HEK293 (cell line): Measurements from ENCODE around the gene C6orf15.
A peak's percentile ranks its signal among the peaks of the same experiment; 100 is the strongest.

ENCODE experiments used
- BCL11B ChIP-seq: fragments of 450-650 bp; formaldehyde crosslinking; IDR thresholded peaks from 2 replicates; pipeline ENCODE4 v1.5.1; 2016; ENCODE audit warnings: low read depth, missing biosample characterization, missing genetic modification characterization
- FEZF1 ChIP-seq: fragments of 450-650 bp; formaldehyde crosslinking; IDR thresholded peaks from 2 replicates; pipeline ENCODE4 v1.5.1; 2016; ENCODE audit warnings: missing biosample characterization, missing genetic modification characterization
- GLI2 ChIP-seq: fragments of 450-650 bp; formaldehyde crosslinking; IDR thresholded peaks from 2 replicates; pipeline ENCODE4; 2017; ENCODE audit warnings: missing biosample characterization, missing genetic modification characterization, low read depth, borderline replicate concordance
- GLIS1 ChIP-seq: fragments of 450-650 bp; formaldehyde crosslinking; IDR thresholded peaks from 2 replicates; pipeline ENCODE4 v1.5.1; 2016; ENCODE audit warnings: missing biosample characterization, missing genetic modification characterization
- GLIS2 ChIP-seq: fragments of 450-650 bp; formaldehyde crosslinking; IDR thresholded peaks from 2 replicates; pipeline ENCODE4 v1.5.1; 2016; ENCODE audit warnings: missing biosample characterization, missing genetic modification characterization
- IKZF3 ChIP-seq: fragments of 450-650 bp; IDR thresholded peaks from 2 replicates; pipeline ENCODE4 v1.5.0; 2018; ENCODE audit warnings: missing biosample characterization, mild to moderate bottlenecking, missing genetic modification characterization, moderate library complexity
- KLF16 ChIP-seq: fragments of 450-650 bp; formaldehyde crosslinking; IDR thresholded peaks from 2 replicates; pipeline ENCODE4 v1.5.1; 2017; ENCODE audit warnings: missing biosample characterization, missing genetic modification characterization
- PRDM1 ChIP-seq: fragments of 450-650 bp; formaldehyde crosslinking; IDR thresholded peaks from 2 replicates; pipeline ENCODE4; 2016; ENCODE audit warnings: missing biosample characterization, missing genetic modification characterization
- PRDM10 ChIP-seq: fragments of 450-650 bp; formaldehyde crosslinking; IDR thresholded peaks from 2 replicates; pipeline ENCODE4 v1.5.1; 2016; ENCODE audit warnings: missing biosample characterization, missing genetic modification characterization
- SETDB1 ChIP-seq: IDR thresholded peaks from one replicate; pipeline ENCODE4 v1.6.1; 2017; ENCODE audit warnings: mild to moderate bottlenecking, low read length, moderate library complexity, mixed read lengths; ENCODE audit not compliant: insufficient read length
- ZEB2 ChIP-seq: fragments of 450-650 bp; formaldehyde crosslinking; IDR thresholded peaks from 2 replicates; pipeline ENCODE4 v1.5.1; 2016; ENCODE audit warnings: missing biosample characterization, missing genetic modification characterization
- ZFP37 ChIP-seq: fragments of 450-650 bp; formaldehyde crosslinking; IDR thresholded peaks from 2 replicates; pipeline ENCODE4 v1.5.1; 2016; ENCODE audit warnings: missing biosample characterization, missing genetic modification characterization
- ZIC2 ChIP-seq: fragments of 450-650 bp; formaldehyde crosslinking; IDR thresholded peaks from 2 replicates; pipeline ENCODE4 v1.5.1; 2016; ENCODE audit warnings: missing biosample characterization, missing genetic modification characterization
- ZNF18 ChIP-seq: fragments of 450-650 bp; formaldehyde crosslinking; IDR thresholded peaks from 2 replicates; pipeline ENCODE4 v1.5.1; 2016; ENCODE audit warnings: missing biosample characterization, missing genetic modification characterization
- ZNF214 ChIP-seq: fragments of 450-650 bp; formaldehyde crosslinking; IDR thresholded peaks from 2 replicates; pipeline ENCODE4 v1.5.1; 2017; ENCODE audit warnings: missing biosample characterization, mild to moderate bottlenecking, missing genetic modification characterization, borderline replicate concordance
- ZNF280C ChIP-seq: fragments of 450-650 bp; formaldehyde crosslinking; IDR thresholded peaks from 2 replicates; pipeline ENCODE4 v1.5.1; 2016; ENCODE audit warnings: missing biosample characterization, missing genetic modification characterization
- ZNF280D ChIP-seq: fragments of 450-650 bp; formaldehyde crosslinking; IDR thresholded peaks from 2 replicates; pipeline ENCODE4 v1.5.1; 2016; ENCODE audit warnings: missing biosample characterization, missing genetic modification characterization
- ZNF350 ChIP-seq: fragments of 450-650 bp; formaldehyde crosslinking; IDR thresholded peaks from 2 replicates; pipeline ENCODE4 v1.5.0; 2017; ENCODE audit warnings: missing biosample characterization, mild to moderate bottlenecking, missing genetic modification characterization
- ZNF416 ChIP-seq: fragments of 450-650 bp; formaldehyde crosslinking; IDR thresholded peaks from 2 replicates; pipeline ENCODE4 v1.5.1; 2016; ENCODE audit warnings: missing biosample characterization, missing genetic modification characterization
- ZNF560 ChIP-seq: fragments of 450-650 bp; formaldehyde crosslinking; IDR thresholded peaks from 2 replicates; pipeline ENCODE4 v1.5.1; 2017; ENCODE audit warnings: missing biosample characterization, missing genetic modification characterization, borderline replicate concordance
- ZNF623 ChIP-seq: fragments of 450-650 bp; formaldehyde crosslinking; IDR thresholded peaks from 2 replicates; pipeline ENCODE4 v1.5.1; 2016; ENCODE audit warnings: missing biosample characterization, missing genetic modification characterization
- ZNF670 ChIP-seq: fragments of 450-650 bp; formaldehyde crosslinking; IDR thresholded peaks from 2 replicates; pipeline ENCODE4 v1.5.1; 2016; ENCODE audit warnings: missing biosample characterization, missing genetic modification characterization, low read depth
- ZNF843 ChIP-seq: fragments of 450-650 bp; formaldehyde crosslinking; IDR thresholded peaks from 2 replicates; pipeline ENCODE4 v1.5.1; 2016; ENCODE audit warnings: missing biosample characterization, missing genetic modification characterization
- ZSCAN23 ChIP-seq: fragments of 450-650 bp; formaldehyde crosslinking; IDR thresholded peaks from 2 replicates; pipeline ENCODE4 v1.5.1; 2016; ENCODE audit warnings: missing biosample characterization, missing genetic modification characterization
- TF ChIP-seq, protein P1 (sequence below): fragments of 450-650 bp; formaldehyde crosslinking; IDR thresholded peaks from 2 replicates; pipeline ENCODE4 v1.5.1; 2017; ENCODE audit warnings: missing biosample characterization, missing genetic modification characterization
- TF ChIP-seq, protein P2 (sequence below): fragments of 450-650 bp; formaldehyde crosslinking; IDR thresholded peaks from 2 replicates; pipeline ENCODE4 v1.5.1; 2017; ENCODE audit warnings: missing biosample characterization, missing genetic modification characterization

Gene C6orf15

DNA sequence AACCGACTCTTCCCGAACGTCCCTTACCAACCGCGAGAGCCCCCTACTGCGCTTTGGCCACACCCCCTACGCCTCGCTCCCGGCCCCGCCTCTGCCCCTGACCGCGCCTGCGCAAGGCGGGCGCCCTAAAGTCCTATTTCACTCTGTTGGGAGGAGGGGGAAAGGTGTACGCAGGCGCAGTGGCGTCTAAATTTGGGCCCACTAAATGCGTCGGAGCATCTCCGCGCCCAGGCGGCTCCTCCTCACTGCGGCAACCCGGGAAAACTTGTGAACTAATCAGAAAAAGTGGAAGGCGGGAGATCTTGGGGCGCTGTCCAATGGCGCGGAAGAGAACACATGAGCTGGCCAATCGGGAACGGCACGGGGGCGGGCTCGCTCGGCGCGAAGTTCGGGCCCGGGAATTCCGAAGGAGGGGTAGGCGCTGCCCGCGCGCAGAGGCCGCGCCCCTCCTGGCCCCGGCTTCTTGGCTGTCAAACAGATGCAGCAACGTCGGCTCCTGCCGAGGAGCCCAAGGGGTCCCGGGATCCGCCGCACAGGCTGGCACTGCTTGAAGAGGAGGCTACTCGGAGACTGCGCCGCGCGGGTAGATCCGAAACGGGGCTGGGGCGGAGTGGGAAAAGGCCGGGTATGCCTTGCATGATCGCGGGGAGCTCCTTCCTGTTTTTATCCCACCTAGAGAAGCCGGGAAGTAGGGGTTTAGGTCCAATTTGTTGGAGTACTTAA is 45.9 kb upstream of the C6orf15 start, which contains the start of gene TCF19 (continued):
- TF ChIP-seq SETDB1 (no peak), ZIC2 (tag by site-specific recombination) (no peak; the same call in 1 of the 2 replicates), ZNF560 (tag by site-specific recombination) (no peak), ZNF214 (no peak), IKZF3 (tag by site-specific recombination) (peak; percentile 83; the same call in 1 of the 2 replicates), ZFP37 (no peak), ZNF670 (tag by site-specific recombination) (no peak), ZNF350 (tag by site-specific recombination) (no peak), FEZF1 (tag by site-specific recombination) (no peak), ZSCAN23 (tag by site-specific recombination) (no peak), GLIS2 (tag by site-specific recombination) (peak; percentile 18), KLF16 (no peak), ZNF280C (tag by site-specific recombination) (no peak), ZNF280D (tag by site-specific recombination) (peak; percentile 35; the same call in 1 of the 2 replicates), ZEB2 (tag by site-specific recombination) (peak; percentile 83), ZNF18 (no peak), ZNF843 (tag by site-specific recombination) (no peak; the same call in 1 of the 2 replicates), PRDM10 (tag by site-specific recombination) (peak; percentile 93), GLI2 (tag by site-specific recombination) (no peak), BCL11B (no peak), PRDM1 (no peak), ZNF623 (tag by site-specific recombination) (no peak), ZNF416 (tag by site-specific recombination) (no peak), GLIS1 (tag by site-specific recombination) (peak; percentile 92)
- TF ChIP-seq, protein P1, sequence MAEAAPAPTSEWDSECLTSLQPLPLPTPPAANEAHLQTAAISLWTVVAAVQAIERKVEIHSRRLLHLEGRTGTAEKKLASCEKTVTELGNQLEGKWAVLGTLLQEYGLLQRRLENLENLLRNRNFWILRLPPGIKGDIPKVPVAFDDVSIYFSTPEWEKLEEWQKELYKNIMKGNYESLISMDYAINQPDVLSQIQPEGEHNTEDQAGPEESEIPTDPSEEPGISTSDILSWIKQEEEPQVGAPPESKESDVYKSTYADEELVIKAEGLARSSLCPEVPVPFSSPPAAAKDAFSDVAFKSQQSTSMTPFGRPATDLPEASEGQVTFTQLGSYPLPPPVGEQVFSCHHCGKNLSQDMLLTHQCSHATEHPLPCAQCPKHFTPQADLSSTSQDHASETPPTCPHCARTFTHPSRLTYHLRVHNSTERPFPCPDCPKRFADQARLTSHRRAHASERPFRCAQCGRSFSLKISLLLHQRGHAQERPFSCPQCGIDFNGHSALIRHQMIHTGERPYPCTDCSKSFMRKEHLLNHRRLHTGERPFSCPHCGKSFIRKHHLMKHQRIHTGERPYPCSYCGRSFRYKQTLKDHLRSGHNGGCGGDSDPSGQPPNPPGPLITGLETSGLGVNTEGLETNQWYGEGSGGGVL (tag by site-specific recombination) = no peak
- TF ChIP-seq, protein P2, sequence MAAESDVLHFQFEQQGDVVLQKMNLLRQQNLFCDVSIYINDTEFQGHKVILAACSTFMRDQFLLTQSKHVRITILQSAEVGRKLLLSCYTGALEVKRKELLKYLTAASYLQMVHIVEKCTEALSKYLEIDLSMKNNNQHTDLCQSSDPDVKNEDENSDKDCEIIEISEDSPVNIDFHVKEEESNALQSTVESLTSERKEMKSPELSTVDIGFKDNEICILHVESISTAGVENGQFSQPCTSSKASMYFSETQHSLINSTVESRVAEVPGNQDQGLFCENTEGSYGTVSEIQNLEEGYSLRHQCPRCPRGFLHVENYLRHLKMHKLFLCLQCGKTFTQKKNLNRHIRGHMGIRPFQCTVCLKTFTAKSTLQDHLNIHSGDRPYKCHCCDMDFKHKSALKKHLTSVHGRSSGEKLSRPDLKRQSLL (tag by site-specific recombination) = no peak
